Thyroid gland (tissue), 4 donors: Measurements from ENCODE around the gene LIMS2. TPM values are rescaled to one million over a fixed set of nuclear protein-coding genes. Genes with fewer than 3 reads are reported as not detected.

Source experiments
- DNase-seq, 2 donors: peaks; one replicate each; pipeline ENCODE4 v3.0.0-alpha.2; 2019
- H3K27ac ChIP-seq, 3 donors: fragments of 200-600 bp; sonication (generic); 1 replicate in 2 of 3; 2 replicates in 1 of 3; pipeline ENCODE4 v1.5.1; 2016 to 2019; ENCODE audit warnings: mild to moderate bottlenecking in 1 of 3, moderate library complexity in 1 of 3
- H3K27me3 ChIP-seq: fragments of 200-600 bp; sonication (generic); one replicate; pipeline ENCODE4 v1.5.1; 2019
- H3K36me3 ChIP-seq, 2 donors: fragments of 200-600 bp; sonication (generic); one replicate each; pipeline ENCODE4 v1.5.1; 2016 to 2019
- H3K4me1 ChIP-seq, 2 donors: fragments of 200-600 bp; sonication (generic); one replicate each; pipeline ENCODE4 v1.5.1; 2017 to 2019
- H3K4me3 ChIP-seq, 3 donors: fragments of 200-600 bp; sonication (generic); replicated peaks in 1 of 3; 1 replicate in 2 of 3; 2 replicates in 1 of 3; pipeline ENCODE4 v1.5.1; 2016; ENCODE audit warnings: mild to moderate bottlenecking in 1 of 3
- H3K9me3 ChIP-seq: fragments of 200-600 bp; sonication (generic); one replicate; pipeline ENCODE4 v1.5.1; 2017
- CTCF ChIP-seq, 6 experiments: fragments of 200-600 bp in 3 of 6; fragments of 450-650 bp in 3 of 6; sonication (generic) in 3 of 6; IDR thresholded peaks; one replicate each; pipeline ENCODE4 v1.5.1; 2016 to 2019; ENCODE audit warnings: antibody characterized with exemption in 6 of 6, mild to moderate bottlenecking in 2 of 6, inconsistent platforms in 1 of 6, moderate library complexity in 1 of 6
- POLR2A ChIP-seq, 2 donors: fragments of 450-650 bp; IDR thresholded peaks; one replicate each; pipeline ENCODE4 v1.6.1; 2017; ENCODE audit warnings: antibody characterized with exemption in 2 of 2, mild to moderate bottlenecking in 2 of 2, moderate library complexity in 1 of 2
- WGBS, 2 donors: methylation state at CpG; one replicate each; pipeline ENCODE4 v1.1.5; 2017; 5-methylcytosine and 5-hydroxymethylcytosine counted together
- intact Hi-C: fragments of 100-400 bp; cut with DNase I; formaldehyde crosslinking; loops from one replicate; pipeline ENCODE4 v1.15.1; 2023
- total RNA-seq, 4 donors: library from RNA; depleted of rRNA; stranded (reverse); fragments of >200 nt; gene quantifications; one replicate each; pipeline ENCODE4 v1.2.3, GENCODE V29; 2016

The LIMS2 gene
- total RNA-seq, 4 donors from 2014 or later: 9.1 to 27.8 (median 14.2) TPM

GRCh38 chr2:127683757-127684156 lies 8.4 kb upstream of the LIMS2 start:
- DNase-seq: no peak
- no peak for TF ChIP-seq CTCF (IDR thresholded peaks at IDR 0.05)
- TF ChIP-seq POLR2A (IDR thresholded peaks at IDR 0.05): no peak

GRCh38 chr2:127683056-127683455 lies 7.7 kb upstream of the LIMS2 start:
- Histone ChIP-seq H3K27ac (no peak overlapping the region), H3K9me3 (no peaks in the 10 kb centered on the region), H3K27me3 (no peaks in the 10 kb centered on the region), H3K4me3 (no peak overlapping the region), H3K4me1 (no peaks in the 10 kb centered on the region), H3K36me3 (no peaks in the 10 kb centered on the region)
- TF ChIP-seq POLR2A (IDR thresholded peaks at IDR 0.05) (no peak), CTCF (IDR thresholded peaks at IDR 0.05) (no peak)
- no peak for DNase-seq
- intact Hi-C loops: no loop called here

More at GRCh38 chr2:127683757-127684156, 8.4 kb upstream of the LIMS2 start:
- WGBS, 2 donors: 73 to 79% methylated on average over 14 to 15 of the region's 15 CpGs
- Histone ChIP-seq H3K36me3 (no peaks in the 10 kb centered on the region), H3K4me3 (no peak overlapping the region), H3K27me3 (no peaks in the 10 kb centered on the region), H3K4me1 (no peaks in the 10 kb centered on the region), H3K9me3 (no peaks in the 10 kb centered on the region), H3K27ac (no peak overlapping the region)
- intact Hi-C loops: no loop called here

- Histone ChIP-seq H3K27me3 (no peaks in the 10 kb centered on the region), H3K4me3 (no peak overlapping the region), H3K4me1 (no peaks in the 10 kb centered on the region), H3K27ac (no peak overlapping the region), H3K9me3 (no peaks in the 10 kb centered on the region), H3K36me3 (no peaks in the 10 kb centered on the region)
- intact Hi-C loops: no loop called here
- DNase-seq: no peak
- 92 to 93% methylated on average over 6 of the region's 6 CpGs for WGBS, 2 donors
- TF ChIP-seq CTCF (IDR thresholded peaks at IDR 0.05) (no peak), POLR2A (IDR thresholded peaks at IDR 0.05) (no peak)
Observed at GRCh38 chr2:127681976-127682857, 6.9 kb upstream of the LIMS2 start.

- intact Hi-C loops: no loop called here
Observed at GRCh38 chr2:127681288-127681804, 6.0 kb upstream of the LIMS2 start.

More at GRCh38 chr2:127681288-127681804, 6.0 kb upstream of the LIMS2 start:
- H3K27ac ChIP-seq: peak overlapping the region in 1 of 3 donors; percentile 17
- peak overlapping the region in 1 of 3 donors; percentile 0 for H3K4me3 ChIP-seq
- TF ChIP-seq CTCF (IDR thresholded peaks at IDR 0.05) (no peak), POLR2A (IDR thresholded peaks at IDR 0.05) (no peak)
- H3K4me1 ChIP-seq: no peaks in the 10 kb centered on the region
- no peaks in the 10 kb centered on the region for H3K36me3 ChIP-seq
- DNase-seq: no peak
- 45 to 68% methylated on average over 24 to 25 of the region's 25 CpGs for WGBS, 2 donors
- no peaks in the 10 kb centered on the region for H3K27me3 ChIP-seq
- no peaks in the 10 kb centered on the region for H3K9me3 ChIP-seq
